ENCODE results near the gene MYH3.

Gene MYH3

DNA sequence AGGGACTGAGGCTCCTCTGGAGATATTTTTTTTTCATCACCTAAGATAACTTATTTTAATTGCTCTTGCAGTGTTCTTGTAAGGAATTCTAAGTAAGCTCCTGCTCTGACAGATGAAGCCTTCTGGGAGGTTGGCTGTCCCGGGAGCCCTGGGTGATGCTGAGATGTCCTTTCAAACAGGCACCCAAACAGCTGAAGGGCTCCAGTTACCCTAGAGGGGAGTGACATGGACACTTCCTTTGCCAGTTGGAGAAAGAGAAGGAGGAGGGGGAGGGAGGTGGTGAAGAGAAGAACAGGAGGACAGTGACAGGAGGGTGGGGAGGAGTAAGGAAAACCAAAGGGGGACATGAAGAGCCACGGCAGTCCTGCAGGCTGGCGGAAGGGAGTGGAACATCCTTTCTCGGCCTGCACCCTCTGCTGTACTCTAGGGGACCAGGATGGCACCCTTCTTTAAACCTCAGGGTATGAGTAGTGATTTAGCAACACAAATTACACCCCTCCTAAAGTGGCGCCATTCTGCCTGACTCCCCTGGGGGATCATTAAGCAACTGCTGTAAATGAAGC, 51.8 kb downstream of the MYH3 start:
- Histone ChIP-seq H3K4me2 (ENCODE audit: low read length) (no peak overlapping the region), H3K36me3 (ENCODE audit: control insufficient read depth, low read length) (no peaks in the 10 kb centered on the region), H3K4me3 (ENCODE audit: low read length) (no peak overlapping the region), H4K20me1 (ENCODE audit: control insufficient read depth, insufficient read depth, low read depth, low read length) (no peaks in the 10 kb centered on the region), H3K9me2 (replicated peaks; ENCODE audit: control insufficient read depth, low read length) (no peaks in the 10 kb centered on the region), H3K79me2 (ENCODE audit: control insufficient read depth, low read length) (no peaks in the 10 kb centered on the region), H3K4me1 (ENCODE audit: control insufficient read depth, low read length) (no peaks in the 10 kb centered on the region), H3K9me3 (ENCODE audit: control insufficient read depth, insufficient read depth, low read length) (no peaks in the 10 kb centered on the region), H3K27ac (ENCODE audit: low read depth, low read length) (no peak overlapping the region), H3F3A (ENCODE audit: control insufficient read depth, insufficient read depth) (no peaks in the 10 kb centered on the region), H3K27me3 (ENCODE audit: control insufficient read depth, low read length) (no peaks in the 10 kb centered on the region)
- TF ChIP-seq, protein P1, sequence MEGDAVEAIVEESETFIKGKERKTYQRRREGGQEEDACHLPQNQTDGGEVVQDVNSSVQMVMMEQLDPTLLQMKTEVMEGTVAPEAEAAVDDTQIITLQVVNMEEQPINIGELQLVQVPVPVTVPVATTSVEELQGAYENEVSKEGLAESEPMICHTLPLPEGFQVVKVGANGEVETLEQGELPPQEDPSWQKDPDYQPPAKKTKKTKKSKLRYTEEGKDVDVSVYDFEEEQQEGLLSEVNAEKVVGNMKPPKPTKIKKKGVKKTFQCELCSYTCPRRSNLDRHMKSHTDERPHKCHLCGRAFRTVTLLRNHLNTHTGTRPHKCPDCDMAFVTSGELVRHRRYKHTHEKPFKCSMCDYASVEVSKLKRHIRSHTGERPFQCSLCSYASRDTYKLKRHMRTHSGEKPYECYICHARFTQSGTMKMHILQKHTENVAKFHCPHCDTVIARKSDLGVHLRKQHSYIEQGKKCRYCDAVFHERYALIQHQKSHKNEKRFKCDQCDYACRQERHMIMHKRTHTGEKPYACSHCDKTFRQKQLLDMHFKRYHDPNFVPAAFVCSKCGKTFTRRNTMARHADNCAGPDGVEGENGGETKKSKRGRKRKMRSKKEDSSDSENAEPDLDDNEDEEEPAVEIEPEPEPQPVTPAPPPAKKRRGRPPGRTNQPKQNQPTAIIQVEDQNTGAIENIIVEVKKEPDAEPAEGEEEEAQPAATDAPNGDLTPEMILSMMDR (IDR thresholded peaks at IDR 0.05; ENCODE audit: low read depth, low read length, poor library complexity, severe bottlenecking): no peak
- TF ChIP-seq EZH2phosphoT487 (IDR thresholded peaks at IDR 0.05; ENCODE audit: borderline replicate concordance, low read length): no peak

DNA sequence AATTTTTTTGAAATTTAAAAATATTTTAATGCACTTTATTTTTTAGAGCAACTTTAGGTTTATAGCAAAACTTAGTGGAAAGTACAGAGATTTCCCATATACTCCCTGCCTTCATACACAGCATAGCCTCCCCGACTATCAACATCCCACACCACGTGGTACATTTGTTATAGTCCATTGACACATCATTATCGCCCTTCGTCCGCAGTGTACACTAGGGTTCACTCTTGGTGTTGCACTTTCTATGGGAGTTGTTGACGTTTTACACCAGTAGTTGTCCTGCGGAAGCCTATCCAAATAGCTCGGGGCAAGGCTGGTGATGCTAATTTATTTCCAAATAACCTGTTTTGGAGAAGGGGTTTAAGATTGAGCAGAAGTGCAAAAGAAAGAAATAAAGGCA, 52.6 kb downstream of the MYH3 start:
- H3K4me3 ChIP-seq (ENCODE audit: low read length): no peak overlapping the region
- no peaks in the 10 kb centered on the region for H4K20me1 ChIP-seq (ENCODE audit: control insufficient read depth, insufficient read depth, low read depth, low read length)
- H3K9me2 ChIP-seq (replicated peaks; ENCODE audit: control insufficient read depth, low read length): no peaks in the 10 kb centered on the region
- H3K79me2 ChIP-seq (ENCODE audit: control insufficient read depth, low read length): no peaks in the 10 kb centered on the region
- H3K4me1 ChIP-seq (ENCODE audit: control insufficient read depth, low read length): no peaks in the 10 kb centered on the region
- H3K9me3 ChIP-seq (ENCODE audit: control insufficient read depth, insufficient read depth, low read length): no peaks in the 10 kb centered on the region
- H3F3A ChIP-seq (ENCODE audit: control insufficient read depth, insufficient read depth): no peaks in the 10 kb centered on the region
- TF ChIP-seq, protein P1 (IDR thresholded peaks at IDR 0.05; ENCODE audit: low read depth, low read length, poor library complexity, severe bottlenecking): no peak
- no peak for TF ChIP-seq EZH2phosphoT487 (IDR thresholded peaks at IDR 0.05; ENCODE audit: borderline replicate concordance, low read length)
- no peak overlapping the region for H3K27ac ChIP-seq (ENCODE audit: low read depth, low read length)
- H3K27me3 ChIP-seq (ENCODE audit: control insufficient read depth, low read length): 0 out of 2 replicates have a peak, but pooled peaks cover 2% of the 10 kb centered on the region
- no peaks in the 10 kb centered on the region for H3K36me3 ChIP-seq (ENCODE audit: control insufficient read depth, low read length)
- no peak overlapping the region for H3K4me2 ChIP-seq (ENCODE audit: low read length)

DNA sequence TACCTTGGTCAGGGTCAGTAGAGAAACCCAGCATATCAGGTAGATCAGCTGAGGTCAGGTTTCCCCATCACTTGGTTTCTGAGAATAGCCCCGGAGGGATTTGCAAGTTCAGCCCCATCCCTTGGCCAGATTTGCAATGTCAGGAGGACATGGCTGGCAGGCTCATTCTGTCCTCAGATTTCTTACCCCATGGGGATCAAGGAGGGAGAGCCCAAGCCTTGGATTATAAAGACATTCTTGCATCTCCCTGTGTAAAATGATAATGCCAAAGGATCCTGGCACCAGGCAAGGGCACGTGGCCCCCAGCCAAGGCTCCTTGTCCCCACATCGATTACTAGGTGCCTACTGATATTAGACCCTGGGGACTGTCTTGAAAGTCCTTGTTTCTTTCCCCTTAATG, 53.2 kb downstream of the MYH3 start:
- 0 out of 2 replicates have a peak, but pooled peaks cover 2% of the 10 kb centered on the region for H3K27me3 ChIP-seq (ENCODE audit: control insufficient read depth, low read length)
- H3K9me3 ChIP-seq (ENCODE audit: control insufficient read depth, insufficient read depth, low read length): no peaks in the 10 kb centered on the region
- H3F3A ChIP-seq (ENCODE audit: control insufficient read depth, insufficient read depth): no peaks in the 10 kb centered on the region
- H3K27ac ChIP-seq (ENCODE audit: low read depth, low read length): no peak overlapping the region
- no peaks in the 10 kb centered on the region for H3K4me1 ChIP-seq (ENCODE audit: control insufficient read depth, low read length)
- H3K4me3 ChIP-seq (ENCODE audit: low read length): no peak overlapping the region
- H3K36me3 ChIP-seq (ENCODE audit: control insufficient read depth, low read length): no peaks in the 10 kb centered on the region
- no peaks in the 10 kb centered on the region for H3K9me2 ChIP-seq (replicated peaks; ENCODE audit: control insufficient read depth, low read length)
- no peaks in the 10 kb centered on the region for H4K20me1 ChIP-seq (ENCODE audit: control insufficient read depth, insufficient read depth, low read depth, low read length)
- H3K79me2 ChIP-seq (ENCODE audit: control insufficient read depth, low read length): no peaks in the 10 kb centered on the region
- H3K4me2 ChIP-seq (ENCODE audit: low read length): no peak overlapping the region
- no peak for TF ChIP-seq EZH2phosphoT487 (IDR thresholded peaks at IDR 0.05; ENCODE audit: borderline replicate concordance, low read length)

GRCh38 chr17:10600571-10600970, 56.5 kb downstream of the MYH3 start:
- H3K27me3 ChIP-seq (ENCODE audit: control insufficient read depth, low read length): 0 out of 2 replicates have a peak, but pooled peaks cover 2% of the 10 kb centered on the region
- no peak overlapping the region for H3K27ac ChIP-seq (ENCODE audit: low read depth, low read length)
- H3K9me3 ChIP-seq (ENCODE audit: control insufficient read depth, insufficient read depth, low read length): no peaks in the 10 kb centered on the region
- H3K79me2 ChIP-seq (ENCODE audit: control insufficient read depth, low read length): no peaks in the 10 kb centered on the region
- H3K4me2 ChIP-seq (ENCODE audit: low read length): no peak overlapping the region
- no peak for TF ChIP-seq EZH2phosphoT487 (IDR thresholded peaks at IDR 0.05; ENCODE audit: borderline replicate concordance, low read length)
- TF ChIP-seq, protein P1 (IDR thresholded peaks at IDR 0.05; ENCODE audit: low read depth, low read length, poor library complexity, severe bottlenecking): no peak
- H3F3A ChIP-seq (ENCODE audit: control insufficient read depth, insufficient read depth): no peaks in the 10 kb centered on the region
- H3K9me2 ChIP-seq (replicated peaks; ENCODE audit: control insufficient read depth, low read length): no peaks in the 10 kb centered on the region
- no peaks in the 10 kb centered on the region for H4K20me1 ChIP-seq (ENCODE audit: control insufficient read depth, insufficient read depth, low read depth, low read length)
- H3K4me3 ChIP-seq (ENCODE audit: low read length): no peak overlapping the region
- no peaks in the 10 kb centered on the region for H3K4me1 ChIP-seq (ENCODE audit: control insufficient read depth, low read length)
- no peaks in the 10 kb centered on the region for H3K36me3 ChIP-seq (ENCODE audit: control insufficient read depth, low read length)

Measured in DOHH2 (cell line).